Endothelial cell of hepatic sinusoid (primary cell): ENCODE results near the gene C3orf20.

ENCODE experiments used
- in situ Hi-C: cut with HindIII; loops from 2 replicates; pipeline ENCODE4 v1.10.0; 2017; ENCODE audit warnings: low sequenced_read_pairs

The C3orf20 gene

GRCh38 chr3:14791343-14791945, 116.5 kb downstream of the C3orf20 start:
- in situ Hi-C loops, result no loop called here

GRCh38 chr3:14792691-14793121, 117.8 kb downstream of the C3orf20 start:
- in situ Hi-C loops, result no loop called here

- in situ Hi-C loops, result no loop called here
Observed at GRCh38 chr3:14793126-14793857, 118.4 kb downstream of the C3orf20 start.

GRCh38 chr3:14793858-14794234, 118.9 kb downstream of the C3orf20 start:
- in situ Hi-C loops, result no loop called here

GRCh38 chr3:14794435-14794834, 119.5 kb downstream of the C3orf20 start:
- in situ Hi-C loops, result no loop called here

- in situ Hi-C loops, result no loop called here
Observed at GRCh38 chr3:14795996-14796395, 121.1 kb downstream of the C3orf20 start.

- in situ Hi-C loops, result no loop called here
Observed at GRCh38 chr3:14796403-14797077, 121.6 kb downstream of the C3orf20 start.

GRCh38 chr3:14797731-14798130, 122.8 kb downstream of the C3orf20 start:
- in situ Hi-C loops, result no loop called here

- in situ Hi-C loops, result no loop called here
Observed at GRCh38 chr3:14798231-14798630, 123.3 kb downstream of the C3orf20 start.

GRCh38 chr3:14799146-14799545, 124.2 kb downstream of the C3orf20 start:
- in situ Hi-C loops, result no loop called here

GRCh38 chr3:14801031-14801430, 126.1 kb downstream of the C3orf20 start:
- in situ Hi-C loops, result no loop called here

- in situ Hi-C loops, result no loop called here
Observed at GRCh38 chr3:14801668-14802380, 126.9 kb downstream of the C3orf20 start.

GRCh38 chr3:14802381-14802731, 127.4 kb downstream of the C3orf20 start:
- in situ Hi-C loops, result no loop called here

- in situ Hi-C loops, result no loop called here
Observed at GRCh38 chr3:14803101-14803980, 128.4 kb downstream of the C3orf20 start.

GRCh38 chr3:14803981-14804834, 129.3 kb downstream of the C3orf20 start:
- in situ Hi-C loops, result no loop called here

GRCh38 chr3:14804835-14805780, 130.2 kb downstream of the C3orf20 start:
- in situ Hi-C loops, result no loop called here

GRCh38 chr3:14805961-14806537, 131.1 kb downstream of the C3orf20 start:
- in situ Hi-C loops, result no loop called here

GRCh38 chr3:14806641-14807263, 131.8 kb downstream of the C3orf20 start:
- in situ Hi-C loops, result no loop called here
